IPS-20b (cell line): ENCODE data around the gene MRPS25.

Source experiments
- H3K27ac ChIP-seq: one replicate; pipeline ENCODE4 v1.5.1; 2013; ENCODE audit warnings: low read length
- H3K27me3 ChIP-seq: 2 replicates; pipeline ENCODE4 v1.6.1; 2013; ENCODE audit warnings: mild to moderate bottlenecking, low read length, inconsistent platforms; ENCODE audit not compliant: insufficient read depth
- H3K36me3 ChIP-seq: 2 replicates; pipeline ENCODE4 v1.6.1; 2013; ENCODE audit warnings: low read depth, mild to moderate bottlenecking, inconsistent platforms, low read length, moderate library complexity; ENCODE audit not compliant: insufficient read depth
- H3K4me1 ChIP-seq: 2 replicates; pipeline ENCODE4 v1.6.1; 2013; ENCODE audit warnings: mild to moderate bottlenecking, control low read depth, inconsistent platforms, low read length, moderate library complexity; ENCODE audit not compliant: insufficient read depth
- H3K4me3 ChIP-seq: 2 replicates; pipeline ENCODE4 v1.5.1; 2013; ENCODE audit warnings: mild to moderate bottlenecking, low read length, inconsistent platforms
- H3K9ac ChIP-seq: 2 replicates; pipeline ENCODE4 v1.6.1; 2013; ENCODE audit warnings: low read depth, mild to moderate bottlenecking, inconsistent platforms, low read length, moderate library complexity
- H3K9me3 ChIP-seq: 2 replicates; pipeline ENCODE4 v1.6.1; 2013; ENCODE audit warnings: mild to moderate bottlenecking, low read depth, low read length, inconsistent platforms; ENCODE audit not compliant: insufficient read depth

The MRPS25 gene

DNA sequence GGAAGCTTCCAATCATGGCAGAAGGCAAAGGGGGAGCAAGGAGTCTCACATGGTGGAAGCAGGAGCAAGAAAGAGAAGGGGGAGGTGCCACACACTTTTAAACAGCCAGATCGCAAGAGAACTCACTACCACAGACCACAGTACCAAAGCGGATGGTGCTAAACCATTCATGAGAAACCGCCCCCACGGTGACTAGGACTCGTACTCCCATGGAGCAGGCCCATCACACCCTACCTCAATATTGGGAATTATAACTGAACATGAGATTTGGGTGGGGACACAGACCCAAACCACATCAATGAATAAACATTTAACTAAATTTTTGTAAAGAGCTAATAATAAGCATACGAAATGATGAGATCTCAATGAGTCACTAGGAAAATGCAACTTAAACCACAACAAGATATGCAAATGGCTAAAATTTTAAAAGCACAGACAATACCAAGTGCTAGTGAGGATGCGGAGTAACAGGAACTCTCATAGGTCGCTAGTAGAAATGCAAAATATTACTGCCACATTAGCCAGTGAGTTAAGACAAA lies 10.0 kb downstream of the MRPS25 start:
- peaks cover 66% of the 10 kb centered on the region for H3K36me3 ChIP-seq

DNA sequence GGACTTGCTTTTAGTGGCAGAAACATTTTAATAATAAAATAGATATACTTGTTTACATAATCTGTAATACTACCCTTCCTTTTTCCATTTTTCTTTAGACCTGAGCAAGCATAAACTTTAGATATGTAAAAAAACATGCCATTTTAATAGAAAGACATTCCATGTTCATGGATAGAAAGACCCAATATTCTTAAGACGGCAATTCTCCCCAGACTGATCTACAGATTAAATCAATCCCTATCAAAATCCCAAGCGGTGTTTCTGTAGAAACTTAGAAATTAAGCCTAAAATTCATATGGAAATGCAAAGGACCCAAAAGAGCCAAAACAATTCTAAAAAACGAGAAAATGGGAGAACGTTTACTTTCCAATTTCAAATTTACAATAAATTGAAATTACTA lies 11.6 kb downstream of the MRPS25 start:
- peaks cover 67% of the 10 kb centered on the region for H3K36me3 ChIP-seq
- no peak overlapping the region for H3K27ac ChIP-seq
- 0 out of 2 replicates have a peak, but pooled peaks cover 3% of the 10 kb centered on the region for H3K4me1 ChIP-seq
- no peak overlapping the region for H3K4me3 ChIP-seq
- no peak overlapping the region for H3K9ac ChIP-seq
- H3K9me3 ChIP-seq = no peaks in the 10 kb centered on the region
- H3K27me3 ChIP-seq = no peaks in the 10 kb centered on the region

More for the DNA sequence above, 10.0 kb downstream of the MRPS25 start:
- no peak overlapping the region for H3K27ac ChIP-seq
- no peak overlapping the region for H3K4me3 ChIP-seq
- no peaks in the 10 kb centered on the region for H3K9me3 ChIP-seq
- no peak overlapping the region for H3K9ac ChIP-seq
- H3K4me1 ChIP-seq = 0 out of 2 replicates have a peak, but pooled peaks cover 3% of the 10 kb centered on the region
- H3K27me3 ChIP-seq = no peaks in the 10 kb centered on the region

DNA sequence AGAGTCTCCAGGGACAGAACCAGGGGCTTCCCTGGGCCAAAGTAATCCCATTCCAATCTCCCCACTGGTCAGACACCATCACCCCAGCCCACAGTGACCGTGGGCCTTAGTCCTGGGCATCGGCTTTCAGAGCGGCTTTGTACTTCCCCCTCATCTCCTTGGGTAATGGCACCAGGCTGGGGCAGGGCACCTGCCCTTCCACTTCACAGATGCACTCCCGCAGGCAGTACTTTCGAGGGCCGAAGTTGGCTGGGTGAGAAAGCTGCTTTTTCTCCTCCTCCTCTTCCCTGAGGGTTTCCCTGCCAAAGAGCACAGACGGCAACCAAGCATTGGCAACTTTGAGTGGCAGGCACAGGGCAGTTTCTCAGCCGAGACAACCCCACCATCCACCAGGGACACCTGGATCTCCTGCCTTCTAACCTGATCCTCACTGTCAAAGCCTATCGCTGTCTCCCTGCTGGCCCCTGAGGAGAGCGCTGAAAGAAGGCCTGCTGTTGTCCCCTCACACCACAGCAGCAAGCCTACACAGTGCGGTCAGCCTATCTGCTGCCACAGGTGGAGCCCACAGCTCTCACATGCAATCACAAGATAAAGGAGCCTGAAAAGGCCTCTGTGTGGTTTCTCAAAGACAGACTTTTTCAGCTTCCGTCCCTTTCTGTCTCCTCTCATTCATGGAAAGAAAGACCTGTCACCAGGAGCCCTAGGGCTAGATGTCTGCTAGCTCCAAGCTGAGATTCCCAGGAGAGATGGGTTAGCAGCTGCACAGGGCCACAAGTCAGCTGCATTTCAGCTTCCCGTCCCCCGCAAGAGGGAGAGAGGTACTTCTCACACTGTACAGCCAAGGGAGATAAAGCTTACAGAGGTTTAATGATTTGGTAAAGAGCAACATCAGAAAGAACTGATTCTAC lies 12.5 kb downstream of the MRPS25 start:
- H3K4me3 ChIP-seq = no peak overlapping the region
- H3K9me3 ChIP-seq = no peaks in the 10 kb centered on the region
- no peaks in the 10 kb centered on the region for H3K27me3 ChIP-seq
- 0 out of 2 replicates have a peak, but pooled peaks cover 3% of the 10 kb centered on the region for H3K4me1 ChIP-seq
- H3K27ac ChIP-seq = no peak overlapping the region
- no peak overlapping the region for H3K9ac ChIP-seq
- peaks cover 69% of the 10 kb centered on the region for H3K36me3 ChIP-seq

DNA sequence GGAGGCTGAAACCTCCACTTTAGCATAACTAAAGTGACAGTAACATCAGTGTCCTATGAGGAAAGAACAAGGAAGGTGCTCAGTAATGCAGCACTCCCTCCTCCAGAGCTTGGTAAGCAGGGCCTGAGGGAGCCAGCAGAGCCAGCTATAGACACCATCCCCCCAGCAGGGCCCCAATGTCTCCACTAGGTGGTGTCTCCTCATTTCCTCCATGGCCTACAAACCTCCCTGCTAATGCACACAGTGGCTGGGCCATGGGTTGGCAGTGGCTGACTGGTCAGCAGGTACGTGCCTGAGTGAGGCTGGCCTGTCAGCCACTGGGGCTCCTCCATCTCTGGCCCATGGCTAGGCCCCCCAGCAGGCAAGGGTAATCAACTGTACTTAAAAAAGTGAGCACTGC lies 13.6 kb downstream of the MRPS25 start:
- peaks cover 69% of the 10 kb centered on the region for H3K36me3 ChIP-seq
- no peak overlapping the region for H3K27ac ChIP-seq
- H3K4me1 ChIP-seq = 0 out of 2 replicates have a peak, but pooled peaks cover 3% of the 10 kb centered on the region
- H3K9me3 ChIP-seq = no peaks in the 10 kb centered on the region
- no peaks in the 10 kb centered on the region for H3K27me3 ChIP-seq
- H3K9ac ChIP-seq = no peak overlapping the region
- no peak overlapping the region for H3K4me3 ChIP-seq

DNA sequence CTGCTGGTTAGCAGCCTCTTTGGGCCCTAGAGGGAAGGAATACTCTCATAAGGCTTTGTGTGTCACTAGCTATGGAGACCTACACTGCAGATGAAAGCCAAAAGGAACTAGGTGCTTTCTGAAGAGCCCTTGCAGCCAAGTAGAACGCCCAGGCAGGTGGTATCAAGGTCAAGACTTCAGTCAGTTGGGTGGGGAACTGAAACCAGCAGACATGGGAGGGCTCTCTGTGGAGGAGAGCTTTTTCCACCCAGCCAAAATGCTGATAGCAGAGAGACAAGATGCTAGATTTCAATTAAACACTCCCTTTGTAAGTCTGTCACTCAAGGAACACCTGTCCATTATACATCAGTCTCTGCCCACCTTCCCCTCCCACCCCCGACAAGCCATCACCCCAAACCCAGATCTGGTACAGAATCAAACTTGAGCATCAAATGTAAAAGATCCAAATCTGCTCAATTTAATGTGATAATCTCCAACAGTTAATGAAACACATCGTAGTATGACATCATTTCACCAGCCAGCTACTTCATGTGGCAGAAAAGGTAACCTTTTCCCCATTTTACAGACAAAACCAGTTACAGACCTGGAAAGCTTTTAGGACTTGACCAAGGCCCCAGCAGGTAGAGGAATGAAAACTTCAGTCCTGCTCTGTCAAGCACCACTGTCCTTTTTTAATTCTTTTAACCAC lies 14.6 kb downstream of the MRPS25 start:
- Histone ChIP-seq H3K36me3 (peaks cover 76% of the 10 kb centered on the region), H3K4me1 (0 out of 2 replicates have a peak, but pooled peaks cover 3% of the 10 kb centered on the region), H3K4me3 (no peak overlapping the region), H3K27me3 (no peaks in the 10 kb centered on the region), H3K27ac (no peak overlapping the region), H3K9ac (no peak overlapping the region), H3K9me3 (no peaks in the 10 kb centered on the region)

DNA sequence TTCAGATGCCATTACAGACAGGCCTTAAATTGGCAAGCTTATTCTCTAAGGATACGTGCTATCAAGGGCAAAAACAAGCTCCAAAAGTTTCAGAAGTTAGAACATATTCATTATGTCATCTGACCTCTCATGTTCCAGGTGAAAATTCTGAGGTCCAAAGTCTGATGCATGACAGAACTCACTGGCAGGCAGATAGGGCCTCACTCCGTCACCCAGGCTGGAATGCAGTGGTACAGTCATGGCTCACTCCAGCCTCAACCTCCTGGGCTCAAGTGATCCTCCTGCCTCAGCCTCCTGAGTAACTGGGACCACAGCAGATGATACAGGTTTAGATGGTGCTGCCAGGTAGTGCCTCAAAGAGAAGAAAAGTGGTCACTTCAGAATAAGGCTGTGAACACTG lies 15.5 kb downstream of the MRPS25 start:
- no peak overlapping the region for H3K9ac ChIP-seq
- H3K4me1 ChIP-seq = 0 out of 2 replicates have a peak, but pooled peaks cover 3% of the 10 kb centered on the region
- H3K27me3 ChIP-seq = no peaks in the 10 kb centered on the region
- no peaks in the 10 kb centered on the region for H3K9me3 ChIP-seq
- peaks cover 85% of the 10 kb centered on the region for H3K36me3 ChIP-seq
- no peak overlapping the region for H3K4me3 ChIP-seq
- no peak overlapping the region for H3K27ac ChIP-seq

DNA sequence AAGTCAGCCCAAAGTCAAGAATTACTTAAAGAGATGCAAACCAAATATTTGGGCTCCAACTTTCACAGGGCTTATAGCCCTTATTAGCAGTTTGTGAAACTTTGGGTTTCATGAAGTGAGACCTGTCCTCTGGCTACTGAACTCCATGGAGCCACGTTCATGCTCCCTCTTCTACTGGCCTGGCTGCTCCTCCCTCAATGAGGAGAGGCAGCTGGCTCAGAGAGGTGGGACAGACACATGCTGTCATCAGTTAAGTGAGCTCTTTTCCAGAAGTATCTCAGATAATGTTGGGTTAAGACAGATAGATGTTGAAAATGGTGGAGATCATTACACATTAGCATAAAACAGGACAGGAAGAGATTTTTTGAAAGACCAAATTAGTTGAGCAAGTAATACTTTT lies 19.4 kb downstream of the MRPS25 start:
- no peaks in the 10 kb centered on the region for H3K4me1 ChIP-seq
- no peak overlapping the region for H3K27ac ChIP-seq
- no peak overlapping the region for H3K9ac ChIP-seq
- H3K36me3 ChIP-seq = peaks cover 100% of the 10 kb centered on the region
- no peak overlapping the region for H3K4me3 ChIP-seq
- no peaks in the 10 kb centered on the region for H3K27me3 ChIP-seq
- H3K9me3 ChIP-seq = no peaks in the 10 kb centered on the region

DNA sequence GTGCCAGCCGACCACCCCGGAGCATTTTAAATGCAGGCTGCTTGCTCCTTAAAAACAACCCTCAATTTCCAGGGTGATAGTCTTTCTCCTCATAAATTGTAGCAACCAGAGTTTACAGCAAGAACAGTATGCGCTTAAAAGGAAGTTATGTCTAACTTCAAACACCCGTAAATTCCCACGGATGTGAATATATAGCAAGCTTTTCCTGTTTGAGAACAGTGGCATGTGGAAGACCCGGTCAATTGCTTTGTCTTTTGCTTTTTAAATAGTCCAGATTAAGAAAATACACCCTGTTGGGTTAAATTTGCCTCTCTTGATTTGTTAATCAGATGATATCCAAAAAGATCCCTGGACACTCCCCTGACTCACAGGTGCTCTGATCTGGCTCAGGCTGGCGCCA lies 20.8 kb downstream of the MRPS25 start:
- H3K9ac ChIP-seq = no peak overlapping the region
- H3K4me3 ChIP-seq = no peak overlapping the region
- H3K36me3 ChIP-seq = peaks cover 99% of the 10 kb centered on the region
- H3K27me3 ChIP-seq = no peaks in the 10 kb centered on the region
- H3K9me3 ChIP-seq = no peaks in the 10 kb centered on the region
- H3K27ac ChIP-seq = no peak overlapping the region
- no peaks in the 10 kb centered on the region for H3K4me1 ChIP-seq

DNA sequence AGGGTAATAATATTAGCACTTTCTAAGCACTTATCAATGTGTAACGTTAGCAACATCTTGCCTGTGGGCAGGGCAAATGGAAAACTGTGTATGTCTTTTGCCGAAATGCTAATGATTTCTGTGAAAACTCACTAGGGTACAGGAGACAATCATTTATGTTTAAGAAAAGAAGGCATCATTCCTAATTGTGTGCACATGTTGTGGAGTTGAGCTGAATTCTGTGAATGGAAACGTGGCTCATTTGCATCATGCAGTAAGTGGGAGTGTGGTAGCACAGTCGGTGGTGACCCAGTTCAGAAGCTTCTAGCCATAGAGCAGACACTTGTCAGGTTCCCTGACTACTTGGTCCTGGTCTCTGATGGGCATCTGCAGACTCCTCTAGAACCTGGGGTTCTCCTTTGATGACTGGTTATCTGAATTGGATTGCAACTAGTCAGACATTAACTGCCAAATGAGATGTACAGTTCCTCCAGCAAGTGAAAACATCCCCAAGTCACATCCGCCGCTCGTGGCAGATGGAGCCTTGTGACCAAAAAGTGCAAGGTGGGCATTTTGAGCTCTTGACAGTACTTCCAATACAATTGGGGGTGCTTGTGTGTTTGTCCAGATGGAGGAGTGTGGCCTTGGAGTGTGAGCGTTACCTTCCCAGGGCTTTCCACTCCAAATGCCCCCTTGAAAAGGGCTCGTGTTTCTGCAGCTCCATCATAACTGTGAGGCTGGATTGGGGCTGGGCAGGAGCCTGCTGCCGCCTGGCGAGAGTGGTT lies 21.5 kb downstream of the MRPS25 start:
- peaks cover 99% of the 10 kb centered on the region for H3K36me3 ChIP-seq
- H3K4me3 ChIP-seq = no peak overlapping the region
- no peak overlapping the region for H3K9ac ChIP-seq
- no peak overlapping the region for H3K27ac ChIP-seq
- no peaks in the 10 kb centered on the region for H3K4me1 ChIP-seq
- no peaks in the 10 kb centered on the region for H3K9me3 ChIP-seq
- H3K27me3 ChIP-seq = no peaks in the 10 kb centered on the region

DNA sequence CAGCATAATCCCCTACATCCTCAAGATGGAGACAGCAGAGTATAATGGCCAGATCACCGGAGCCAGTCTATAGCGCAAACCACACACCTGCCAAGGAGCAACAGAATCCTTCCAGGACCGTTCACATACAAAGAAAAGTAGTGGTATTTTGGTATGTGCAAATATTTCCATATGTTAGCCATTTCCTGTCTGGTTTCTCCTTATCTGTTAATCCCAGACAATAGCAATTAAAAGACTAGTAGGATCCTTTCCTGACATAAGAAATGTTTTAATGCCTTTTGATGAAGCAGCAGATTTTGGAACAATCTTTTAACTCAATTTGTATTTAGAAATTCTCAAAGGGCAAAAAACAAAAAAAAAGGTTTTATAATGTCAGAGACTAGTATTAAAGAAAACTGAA lies 22.2 kb downstream of the MRPS25 start:
- no peaks in the 10 kb centered on the region for H3K9me3 ChIP-seq
- H3K9ac ChIP-seq = no peak overlapping the region
- H3K27ac ChIP-seq = no peak overlapping the region
- H3K4me1 ChIP-seq = no peaks in the 10 kb centered on the region
- no peaks in the 10 kb centered on the region for H3K27me3 ChIP-seq
- no peak overlapping the region for H3K4me3 ChIP-seq
- peaks cover 99% of the 10 kb centered on the region for H3K36me3 ChIP-seq

DNA sequence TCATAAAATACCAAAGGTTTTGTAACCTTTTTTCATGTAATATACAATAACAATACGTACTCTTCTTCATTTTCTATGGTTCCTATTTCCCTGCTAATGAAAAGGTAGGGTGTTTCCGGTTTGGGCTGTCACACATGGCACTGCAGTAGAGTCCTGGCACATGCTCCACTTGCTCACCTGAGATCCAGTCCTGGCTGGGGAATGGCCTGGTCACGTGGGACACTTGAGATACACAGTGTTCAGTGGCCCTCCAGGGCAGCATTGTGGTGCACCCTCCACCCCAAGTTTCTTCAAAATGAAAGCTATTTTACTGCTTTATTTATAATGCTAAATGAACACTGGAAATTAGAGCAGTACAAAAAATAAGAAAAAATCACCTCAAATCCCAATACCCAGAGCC lies 23.2 kb downstream of the MRPS25 start:
- no peaks in the 10 kb centered on the region for H3K27me3 ChIP-seq
- no peaks in the 10 kb centered on the region for H3K9me3 ChIP-seq
- H3K27ac ChIP-seq = no peak overlapping the region
- H3K4me3 ChIP-seq = no peak overlapping the region
- H3K4me1 ChIP-seq = no peaks in the 10 kb centered on the region
- H3K36me3 ChIP-seq = peaks cover 99% of the 10 kb centered on the region
- no peak overlapping the region for H3K9ac ChIP-seq
